Upper lobe of left lung (tissue), 6 donors: ENCODE measurements around the gene DUSP16. TPM values are rescaled to one million over a fixed set of nuclear protein-coding genes. Genes with fewer than 3 reads are reported as not detected.

Source experiments
- ATAC-seq, 2 donors: fragments of 200-7000 bp; cut with Tn5 transposase; one replicate each; pipeline ENCODE4 v1.9.1; 2022; ENCODE audit warnings: mild to moderate bottlenecking in 2 of 2, moderate library complexity in 2 of 2; ENCODE audit not compliant: low FRiP score in 2 of 2
- DNase-seq, 2 donors: peaks; one replicate each; pipeline ENCODE4 v3.0.0-alpha.2; 2019 to 2020
- H3K27ac ChIP-seq, 4 donors: fragments of 200-600 bp; sonication (generic); one replicate each; pipeline ENCODE4 v1.5.1; 2016 to 2019
- H3K27me3 ChIP-seq, 4 donors: fragments of 200-600 bp; sonication (generic); one replicate each; pipeline ENCODE4 v1.5.1; 2017 to 2019
- H3K36me3 ChIP-seq, 4 donors: fragments of 200-600 bp; sonication (generic); one replicate each; pipeline ENCODE4 v1.5.1; 2016 to 2019
- H3K4me1 ChIP-seq, 4 donors: fragments of 200-600 bp; sonication (generic); one replicate each; pipeline ENCODE4 v1.5.1; 2018 to 2019
- H3K4me3 ChIP-seq, 4 donors: fragments of 200-600 bp; sonication (generic); one replicate each; pipeline ENCODE4 v1.5.1; 2017 to 2019; ENCODE audit warnings: mild to moderate bottlenecking in 2 of 4, moderate library complexity in 1 of 4
- H3K9me3 ChIP-seq, 4 donors: fragments of 200-600 bp; sonication (generic); one replicate each; pipeline ENCODE4 v1.5.1; 2018 to 2019
- CTCF ChIP-seq, 6 experiments: fragments of 450-650 bp in 4 of 6; fragments of 200-600 bp in 2 of 6; sonication (generic) in 2 of 6; IDR thresholded peaks; one replicate each; pipeline ENCODE4 v1.5.1; 2016 to 2019; ENCODE audit warnings: antibody characterized with exemption in 6 of 6
- EP300 ChIP-seq, 4 donors: sonication (generic); formaldehyde crosslinking; IDR thresholded peaks; one replicate each; pipeline ENCODE4 v1.5.1; 2017; ENCODE audit warnings: antibody characterized with exemption in 4 of 4, control low read depth in 2 of 4
- POLR2A ChIP-seq, 4 donors: fragments of 450-650 bp; IDR thresholded peaks; one replicate each; pipeline ENCODE4 v1.5.1; 2016 to 2017; ENCODE audit warnings: antibody characterized with exemption in 4 of 4, mild to moderate bottlenecking in 2 of 4
- POLR2AphosphoS5 ChIP-seq, 2 donors: sonication (generic); formaldehyde crosslinking; IDR thresholded peaks; one replicate each; pipeline ENCODE4 v1.5.1; 2017; ENCODE audit warnings: antibody characterized with exemption in 2 of 2
- WGBS, 2 donors: methylation state at CpG; one replicate each; pipeline ENCODE4 v1.1.5; 2017 to 2018; 5-methylcytosine and 5-hydroxymethylcytosine counted together
- total RNA-seq, 6 donors: library from RNA; depleted of rRNA in 4 of 6; stranded (reverse); fragments of >200 nt in 4 of 6; gene quantifications; one replicate each; pipeline versions ENCODE4 v1.1.0 to v1.2.1, GENCODE V29; 2016 to 2021
- donor health status: DM: no; HTN: no; CAD: no; lungs with moderate emphysema.
- donor health status: DM: no; HTN: yes; CAD: no; lungs with severe emphysema.

DUSP16 gene
- total RNA-seq, 6 donors from 2014 or later: 23.7 to 51.6 (median 41.7) TPM

DNA sequence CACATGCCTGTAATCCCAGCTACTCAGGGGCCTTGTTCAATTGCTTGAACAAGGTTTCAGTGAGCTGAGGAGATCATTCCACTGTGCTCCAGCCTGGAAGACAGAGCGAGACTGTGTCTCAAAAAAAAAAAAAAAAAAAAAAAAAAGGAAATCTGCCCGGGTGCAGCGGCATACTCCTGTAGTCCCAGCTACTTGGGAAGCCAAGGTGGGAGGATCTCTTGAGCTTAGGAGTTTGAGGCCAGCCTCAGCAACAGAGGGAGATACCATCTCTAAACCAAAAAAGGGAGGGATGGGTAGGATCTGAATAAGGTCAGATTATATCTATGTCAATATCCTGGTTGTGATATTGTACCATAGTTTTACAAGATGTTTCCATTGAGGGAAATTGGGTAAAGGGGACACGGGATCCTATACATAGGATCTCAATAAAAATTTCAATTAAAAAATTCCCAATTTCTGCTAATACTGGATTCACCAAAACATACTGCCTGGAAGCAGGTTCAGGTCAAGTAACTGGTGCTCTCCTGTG, 129.4 kb downstream of the DUSP16 start:
- DNase-seq (no peak), ATAC-seq (no peak)
- WGBS, 2 donors: 77 to 99% methylated on average over 4 of the region's 4 CpGs
- TF ChIP-seq POLR2AphosphoS5 (IDR thresholded peaks at IDR 0.05) (no peak), CTCF (IDR thresholded peaks at IDR 0.05) (no peak), EP300 (IDR thresholded peaks at IDR 0.05) (no peak), POLR2A (IDR thresholded peaks at IDR 0.05) (no peak)
- no peak overlapping the region for H3K4me3 ChIP-seq
- peaks cover 3 to 43% (median 21%) of the 10 kb centered on the region in 4 donors for H3K4me1 ChIP-seq
- H3K36me3 ChIP-seq: no peaks in the 10 kb centered on the region
- H3K9me3 ChIP-seq: no peaks in the 10 kb centered on the region
- H3K27ac ChIP-seq: peak overlapping the region in 3 of 4 donors; percentile 18 to 37 (median 28)
- no peaks in the 10 kb centered on the region for H3K27me3 ChIP-seq

- TF ChIP-seq EP300 (IDR thresholded peaks at IDR 0.05): no peak
- TF ChIP-seq POLR2AphosphoS5 (IDR thresholded peaks at IDR 0.05): no peak
- no peak for TF ChIP-seq POLR2A (IDR thresholded peaks at IDR 0.05)
- TF ChIP-seq CTCF (IDR thresholded peaks at IDR 0.05): no peak
- H3K4me3 ChIP-seq: no peak overlapping the region
- no peaks in the 10 kb centered on the region for H3K36me3 ChIP-seq
- no peaks in the 10 kb centered on the region for H3K9me3 ChIP-seq
- H3K4me1 ChIP-seq: peaks cover 3 to 46% (median 21%) of the 10 kb centered on the region in 4 donors
- DNase-seq: no peak
- no peak for ATAC-seq
- peak overlapping the region in 2 of 4 donors; percentile 20 to 28 for H3K27ac ChIP-seq
- no peaks in the 10 kb centered on the region for H3K27me3 ChIP-seq
Measured at GRCh38 chr12:12432364-12432763, 130.3 kb downstream of the DUSP16 start.

- no peaks in the 10 kb centered on the region for H3K36me3 ChIP-seq
- no peak for TF ChIP-seq EP300 (IDR thresholded peaks at IDR 0.05)
- no peak for ATAC-seq
- H3K4me1 ChIP-seq: peaks cover 6 to 41% (median 29%) of the 10 kb centered on the region in 4 donors
- no peak for DNase-seq
- no peak overlapping the region for H3K4me3 ChIP-seq
- WGBS, 2 donors: 76 to 83% methylated on average over 7 of the region's 7 CpGs
- H3K27ac ChIP-seq: peak overlapping the region in 3 of 4 donors; percentile 13 to 63 (median 23)
- H3K27me3 ChIP-seq: no peaks in the 10 kb centered on the region
- peaks cover 0 to under 1% (median under 1%) of the 10 kb centered on the region in 4 donors for H3K9me3 ChIP-seq
Measured at GRCh38 chr12:12428961-12429657, 133.6 kb downstream of the DUSP16 start.

DNA sequence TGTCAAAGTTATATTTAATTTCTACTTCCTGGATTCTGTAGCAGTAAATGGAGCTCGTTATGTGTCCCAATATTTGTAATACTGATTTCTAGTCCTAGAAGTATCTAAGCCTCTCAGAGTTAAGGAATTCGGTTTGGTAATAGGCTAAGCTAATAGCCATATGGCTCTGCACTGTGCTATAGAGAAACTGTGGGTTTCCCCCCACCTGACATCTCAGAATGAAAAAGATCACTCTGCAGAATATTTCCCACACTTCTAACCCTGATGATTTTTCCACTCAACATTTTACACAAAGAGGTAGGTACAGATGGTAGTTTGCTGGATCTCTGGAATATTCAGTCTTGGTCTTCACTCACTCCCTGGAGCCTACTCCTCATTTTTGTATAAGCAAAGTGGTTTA, 134.6 kb downstream of the DUSP16 start:
- H3K27ac ChIP-seq: peak overlapping the region in 1 of 4 donors; percentile 23
- 54 to 70% methylated on average over 2 of the region's 2 CpGs for WGBS, 2 donors
- no peak for TF ChIP-seq POLR2AphosphoS5 (IDR thresholded peaks at IDR 0.05)
- TF ChIP-seq CTCF (IDR thresholded peaks at IDR 0.05): no peak
- no peak for TF ChIP-seq EP300 (IDR thresholded peaks at IDR 0.05)
- TF ChIP-seq POLR2A (IDR thresholded peaks at IDR 0.05): no peak
- H3K9me3 ChIP-seq: peaks cover 0 to 10% (median 8%) of the 10 kb centered on the region in 4 donors
- no peak overlapping the region for H3K4me3 ChIP-seq
- DNase-seq: no peak
- peaks cover 6 to 41% (median 24%) of the 10 kb centered on the region in 4 donors for H3K4me1 ChIP-seq
- no peak for ATAC-seq
- no peaks in the 10 kb centered on the region for H3K36me3 ChIP-seq
- H3K27me3 ChIP-seq: no peaks in the 10 kb centered on the region

GRCh38 chr12:12427568-12427967, 135.1 kb downstream of the DUSP16 start:
- DNase-seq (no peak), ATAC-seq (no peak)
- TF ChIP-seq POLR2AphosphoS5 (IDR thresholded peaks at IDR 0.05) (no peak), EP300 (IDR thresholded peaks at IDR 0.05) (no peak), POLR2A (IDR thresholded peaks at IDR 0.05) (no peak), CTCF (IDR thresholded peaks at IDR 0.05) (no peak)
- Histone ChIP-seq H3K36me3 (no peaks in the 10 kb centered on the region), H3K4me1 (peaks cover 3 to 41% (median 22%) of the 10 kb centered on the region in 4 donors), H3K27me3 (no peaks in the 10 kb centered on the region), H3K27ac (peak overlapping the region in 2 of 4 donors; percentile 17), H3K9me3 (peaks cover 0 to 12% (median 9%) of the 10 kb centered on the region in 4 donors), H3K4me3 (no peak overlapping the region)
- WGBS, 2 donors: 89 to 94% methylated on average over 4 of the region's 4 CpGs
